Stromal cell of bone marrow (primary cell): ENCODE data around the gene GARIN5A.

Source experiments
- DNase-seq: peaks from one replicate; pipeline ENCODE4 v3.0.0-alpha.2; 2012; ENCODE audit warnings: low read depth

The GARIN5A gene

GRCh38 chr19:50476224-50476906 lies at the start of gene GARIN5A, which contains the start of gene EMC10:
TSS of gene GARIN5A (minus strand) at chr19:50476848. CDS start at chr19:50476388, 460 bp downstream.
TSS of gene EMC10 (plus strand) at chr19:50476507. CDS start at chr19:50476545, 38 bp downstream.
- peak; percentile 80 for DNase-seq

GRCh38 chr19:50522881-50523280 lies 46.2 kb upstream of the GARIN5A start:
- no peak for DNase-seq

GRCh38 chr19:50520822-50521465 lies 44.3 kb upstream of the GARIN5A start:
- DNase-seq, result no peak

- DNase-seq, result no peak
Measured at GRCh38 chr19:50519006-50519575, 42.4 kb upstream of the GARIN5A start.

GRCh38 chr19:50518091-50519005 lies 41.7 kb upstream of the GARIN5A start:
- DNase-seq, result no peak

GRCh38 chr19:50517704-50518075 lies 41.0 kb upstream of the GARIN5A start:
- no peak for DNase-seq

GRCh38 chr19:50516964-50517703 lies 40.5 kb upstream of the GARIN5A start:
- no peak for DNase-seq

- no peak for DNase-seq
Measured at GRCh38 chr19:50516456-50516855, 39.8 kb upstream of the GARIN5A start.

GRCh38 chr19:50515168-50515561 lies 38.5 kb upstream of the GARIN5A start:
- no peak for DNase-seq

GRCh38 chr19:50514346-50515167 lies 37.9 kb upstream of the GARIN5A start:
- DNase-seq, result no peak

- no peak for DNase-seq
Measured at GRCh38 chr19:50513746-50514345, 37.2 kb upstream of the GARIN5A start, which contains the start of gene ASPDH. TSS of gene ASPDH (minus strand) at chr19:50513913. CDS start at chr19:50513823, 90 bp downstream.

GRCh38 chr19:50512999-50513745 lies 36.5 kb upstream of the GARIN5A start:
- no peak for DNase-seq

- no peak for DNase-seq
Measured at GRCh38 chr19:50512112-50512998, 35.7 kb upstream of the GARIN5A start.

- DNase-seq, result peak; percentile 99
Measured at GRCh38 chr19:50511069-50511822, 34.6 kb upstream of the GARIN5A start, which contains the start of gene JOSD2. TSS of gene JOSD2 (minus strand) at chr19:50511191. CDS start at chr19:50510431, 760 bp downstream.

GRCh38 chr19:50510700-50511068 lies 34.0 kb upstream of the GARIN5A start:
- DNase-seq, result no peak

GRCh38 chr19:50510121-50510670 lies 33.5 kb upstream of the GARIN5A start:
- no peak for DNase-seq

GRCh38 chr19:50509366-50509765 lies 32.7 kb upstream of the GARIN5A start:
- no peak for DNase-seq
